ENCODE measurements around the gene PPID. TPM values are rescaled to one million over a fixed set of nuclear protein-coding genes. Genes with fewer than 3 reads are reported as not detected.
A peak's percentile ranks its signal among the peaks of the same experiment; 100 is the strongest.

PPID gene
- total and polyA plus RNA-seq, 12 donors: 23.8 to 37.1 (median 33.1) TPM

DNA sequence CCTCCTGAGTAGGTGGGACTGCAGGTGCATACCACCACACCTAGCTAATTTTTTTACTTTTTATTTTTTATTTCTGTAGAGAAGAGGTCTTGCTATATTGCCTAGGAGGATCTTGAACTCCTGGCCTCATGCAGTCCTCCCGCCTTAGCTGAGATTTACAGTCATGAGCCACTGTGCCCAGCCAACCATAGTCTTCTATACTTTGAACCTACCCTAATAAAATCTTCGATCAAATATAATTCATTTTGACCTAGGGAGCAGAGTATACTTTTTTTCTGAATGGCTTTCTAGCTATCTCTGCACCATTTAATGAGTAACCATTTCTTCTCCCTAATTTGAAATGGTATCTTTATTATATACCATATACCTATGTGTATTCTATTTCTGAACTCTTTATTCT is 44.4 kb downstream of the PPID start:
- Histone ChIP-seq H3K27me3 (no peaks in the 10 kb centered on the region), H3K36me3 (peaks cover 0 to 48% (median 0%) of the 10 kb centered on the region in 9 donors), H3K4me1 (peaks cover 0 to 14% (median 6%) of the 10 kb centered on the region in 9 donors), H3K9me3 (no peaks in the 10 kb centered on the region), H3K27ac (no peak overlapping the region), H3K4me3 (no peak overlapping the region)
- no peak for DNase-seq
- no peak for TF ChIP-seq CTCF (IDR thresholded peaks at IDR 0.05)
- ATAC-seq: no peak
- intact Hi-C loops (cut with DNase I): no loop called here
- WGBS, 2 donors: 95 to 99% methylated on average over 2 of the region's 2 CpGs

- Histone ChIP-seq H3K4me3 (no peak overlapping the region), H3K9me3 (no peaks in the 10 kb centered on the region), H3K4me1 (peaks cover 0 to 18% (median 16%) of the 10 kb centered on the region in 9 donors), H3K27me3 (no peaks in the 10 kb centered on the region), H3K36me3 (peaks cover 0 to 21% (median 0%) of the 10 kb centered on the region in 9 donors), H3K27ac (no peak overlapping the region)
- WGBS, 2 donors: 76 to 81% methylated on average over 5 of the region's 5 CpGs
- intact Hi-C loops (cut with DNase I): no loop called here
- DNase-seq: no peak
- no peak for TF ChIP-seq CTCF (IDR thresholded peaks at IDR 0.05)
- no peak for ATAC-seq
Observed at GRCh38 chr4:158676076-158676475, 47.1 kb downstream of the PPID start.

- peak overlapping the region in 5 of 10 donors; percentile 74 to 91 (median 85) for H3K4me3 ChIP-seq
- intact Hi-C loops (cut with DNase I): no loop called here
Observed at GRCh38 chr4:158673633-158674032, 49.6 kb downstream of the PPID start.

More at GRCh38 chr4:158673633-158674032, 49.6 kb downstream of the PPID start:
- WGBS, 2 donors: 56 to 59% methylated on average over 3 of the region's 3 CpGs
- Histone ChIP-seq H3K27ac (peak overlapping the region in 5 of 10 donors; percentile 94 to 98 (median 96)), H3K36me3 (peaks cover 0 to 10% (median 0%) of the 10 kb centered on the region in 9 donors), H3K4me1 (peaks cover 0 to 31% (median 27%) of the 10 kb centered on the region in 9 donors), H3K27me3 (no peaks in the 10 kb centered on the region), H3K9me3 (no peaks in the 10 kb centered on the region)
- ATAC-seq: no peak
- DNase-seq: no peak
- TF ChIP-seq CTCF (IDR thresholded peaks at IDR 0.05): no peak
